NCI-H69 (cell line): ENCODE results near the gene SLC4A5.
"Not testable (repeated sequence)": the region's sequence is repeated elsewhere in the genome, so short reads cannot be mapped to it uniquely, and the experiment has no call there.

Experiments
- DNase-seq: peaks from one replicate; lab custom pipeline; 2025; lab: John Stamatoyannopoulos, UW

Gene SLC4A5

GRCh38 chr2:74232426-74232825, 110.8 kb downstream of the SLC4A5 start:
- no peak for DNase-seq

GRCh38 chr2:74229865-74230264, 113.4 kb downstream of the SLC4A5 start:
- not testable (repeated sequence) for DNase-seq

- DNase-seq: peak; percentile 32
These were observed 114.4 kb downstream of the SLC4A5 start for GRCh38 chr2:74228772-74229171.

- peak; percentile 4 for DNase-seq
These were observed 115.6 kb downstream of the SLC4A5 start for GRCh38 chr2:74227646-74228045.

GRCh38 chr2:74226648-74227213, 116.5 kb downstream of the SLC4A5 start:
- peak; percentile 9 for DNase-seq

GRCh38 chr2:74225698-74226459, 117.3 kb downstream of the SLC4A5 start:
- no peak for DNase-seq

GRCh38 chr2:74223941-74224770, 119.1 kb downstream of the SLC4A5 start:
- DNase-seq: no peak

GRCh38 chr2:74222300-74222650, 120.9 kb downstream of the SLC4A5 start:
- DNase-seq: no peak

- DNase-seq: no peak
These were observed 121.5 kb downstream of the SLC4A5 start for GRCh38 chr2:74221604-74222299.

GRCh38 chr2:74221091-74221490, 122.1 kb downstream of the SLC4A5 start:
- no peak for DNase-seq

- DNase-seq: peak; percentile 24
These were observed 123.2 kb downstream of the SLC4A5 start for GRCh38 chr2:74219846-74220486.

GRCh38 chr2:74216642-74217041, 126.6 kb downstream of the SLC4A5 start:
- no peak for DNase-seq

- DNase-seq: not testable (repeated sequence)
These were observed 127.4 kb downstream of the SLC4A5 start for GRCh38 chr2:74215771-74216170.

GRCh38 chr2:74212702-74213410, 130.4 kb downstream of the SLC4A5 start:
- no peak for DNase-seq

- DNase-seq: peak; percentile 4
These were observed 137.0 kb downstream of the SLC4A5 start for GRCh38 chr2:74206180-74206688.

GRCh38 chr2:74205596-74205995, 137.6 kb downstream of the SLC4A5 start:
- DNase-seq: peak; percentile 64

- no peak for DNase-seq
These were observed 138.1 kb downstream of the SLC4A5 start for GRCh38 chr2:74205113-74205512.

- DNase-seq: no peak
These were observed 138.8 kb downstream of the SLC4A5 start for GRCh38 chr2:74204436-74204835.

- DNase-seq: peak; percentile 23
These were observed 141.6 kb downstream of the SLC4A5 start for GRCh38 chr2:74201596-74201995.

GRCh38 chr2:74201196-74201595, 142.0 kb downstream of the SLC4A5 start:
- DNase-seq: no peak

GRCh38 chr2:74199871-74200305, 143.3 kb downstream of the SLC4A5 start:
- peak; percentile 37 for DNase-seq
